ENCODE measurements around the gene LCN12.

The LCN12 gene

DNA sequence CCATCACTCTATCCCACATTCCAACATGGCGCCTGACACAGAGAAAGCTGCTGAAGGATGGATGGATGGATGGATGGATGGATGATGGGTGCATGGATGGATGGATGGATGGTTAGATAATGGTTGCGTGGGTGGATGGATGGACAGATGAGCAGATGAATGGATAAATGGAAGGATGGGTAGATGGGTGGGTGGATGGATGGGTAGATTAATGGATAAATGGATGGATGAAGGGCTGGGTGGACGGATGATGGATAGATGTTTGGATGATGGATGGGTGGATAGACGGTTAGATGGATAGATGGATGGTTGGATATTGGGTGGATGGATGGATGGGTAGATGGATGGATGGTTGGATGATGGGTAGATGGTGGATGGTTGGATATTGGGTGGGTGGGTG lies 4.5 kb downstream of the LCN12 start:
- TF ChIP-seq CTCF (IDR thresholded peaks at IDR 0.05; ENCODE audit: low read length, missing control alignments), result no peak
- no peak for DNase-seq (ENCODE audit: low read depth)
- no peak overlapping the region for H3K4me3 ChIP-seq (replicated peaks; ENCODE audit: low read depth, low read length)

GRCh38 chr9:136957461-136957860 lies 5.4 kb downstream of the LCN12 start:
- no peak overlapping the region for H3K4me3 ChIP-seq (replicated peaks; ENCODE audit: low read depth, low read length)
- no peak for TF ChIP-seq CTCF (IDR thresholded peaks at IDR 0.05; ENCODE audit: low read length, missing control alignments)
- DNase-seq (ENCODE audit: low read depth), result no peak

DNA sequence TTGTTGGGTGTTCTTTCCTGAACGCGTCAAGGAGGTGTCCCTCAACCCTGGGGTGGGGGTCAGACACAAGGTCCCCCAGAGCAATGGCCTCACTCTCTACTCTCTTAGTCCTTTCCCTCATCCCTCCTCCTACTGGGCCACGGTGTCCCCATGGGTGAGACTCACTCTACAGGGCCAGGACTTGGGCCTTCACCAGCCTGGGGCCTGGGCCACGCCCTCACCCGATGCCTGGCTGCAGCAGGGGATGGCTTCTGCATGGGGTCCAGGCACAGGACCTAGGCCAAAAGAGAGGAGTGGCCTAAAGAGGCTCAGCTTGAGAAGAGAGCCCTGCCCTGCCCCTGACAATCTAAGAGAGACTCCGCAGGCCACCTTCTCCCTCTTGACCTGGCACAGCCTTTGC lies 5.8 kb downstream of the LCN12 start:
- TF ChIP-seq CTCF (IDR thresholded peaks at IDR 0.05; ENCODE audit: low read length, missing control alignments), result no peak
- DNase-seq (ENCODE audit: low read depth), result no peak
- no peak overlapping the region for H3K4me3 ChIP-seq (replicated peaks; ENCODE audit: low read depth, low read length)

- no peak overlapping the region for H3K4me3 ChIP-seq (replicated peaks; ENCODE audit: low read depth, low read length)
- no peak for TF ChIP-seq CTCF (IDR thresholded peaks at IDR 0.05; ENCODE audit: low read length, missing control alignments)
- no peak for DNase-seq (ENCODE audit: low read depth)
These were observed 6.4 kb downstream of the LCN12 start for GRCh38 chr9:136958473-136958872.

- DNase-seq (ENCODE audit: low read depth), result no peak
- no peak for TF ChIP-seq CTCF (IDR thresholded peaks at IDR 0.05; ENCODE audit: low read length, missing control alignments)
- H3K4me3 ChIP-seq (replicated peaks; ENCODE audit: low read depth, low read length), result no peak overlapping the region
These were observed 7.1 kb downstream of the LCN12 start for GRCh38 chr9:136958898-136959850.

DNA sequence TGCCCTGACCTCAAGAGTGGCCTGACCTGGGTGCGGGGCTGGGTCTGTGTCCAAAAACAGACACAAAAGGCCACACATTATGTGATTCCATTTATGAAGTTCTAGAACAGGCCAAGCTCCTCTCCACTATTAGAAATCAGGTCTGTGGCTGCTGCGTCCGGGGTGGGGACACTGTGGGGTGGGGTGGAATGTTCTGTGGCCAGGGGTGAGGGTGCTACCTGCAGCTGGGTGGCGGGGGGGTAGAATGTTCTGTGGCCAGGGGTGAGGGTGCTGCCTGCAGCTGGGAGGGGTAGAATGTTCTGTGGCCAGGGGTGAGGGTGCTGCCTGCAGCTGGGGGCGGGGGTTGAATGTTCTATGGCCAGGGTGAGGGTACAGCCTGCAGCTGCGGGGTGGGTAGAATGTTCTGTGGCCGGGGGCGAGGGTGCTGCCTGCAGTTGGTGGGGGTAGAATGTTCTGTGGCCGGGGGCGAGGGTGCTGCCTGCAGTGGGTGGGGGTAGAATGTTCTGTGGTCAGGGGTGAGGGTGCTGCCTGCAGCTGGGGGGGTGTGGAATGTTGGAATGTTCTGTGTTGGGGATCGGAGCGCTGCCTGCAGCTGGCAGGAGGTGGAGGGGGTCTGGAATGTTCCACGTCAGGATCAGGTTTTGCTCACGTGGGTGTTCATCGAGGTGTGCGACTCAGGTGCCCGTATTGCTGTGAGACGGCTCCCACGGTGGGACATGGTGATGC lies 8.3 kb downstream of the LCN12 start:
- no peak for TF ChIP-seq CTCF (IDR thresholded peaks at IDR 0.05; ENCODE audit: low read length, missing control alignments)
- no peak overlapping the region for H3K4me3 ChIP-seq (replicated peaks; ENCODE audit: low read depth, low read length)
- no peak for DNase-seq (ENCODE audit: low read depth)
